Lower leg skin (tissue), 3 donors: ENCODE measurements around the gene RAB8A.

ENCODE experiments used
- POLR2A ChIP-seq, 2 donors: fragments of 450-650 bp; IDR thresholded peaks; one replicate each; pipeline ENCODE4 v1.6.1; 2016 to 2017; ENCODE audit warnings: antibody characterized with exemption in 2 of 2, mild to moderate bottlenecking in 1 of 2, moderate library complexity in 1 of 2
- TF ChIP-seq, protein P1 (sequence below), 3 donors: fragments of 450-650 bp; IDR thresholded peaks; one replicate each; pipeline ENCODE4 v1.5.1; 2016; ENCODE audit warnings: antibody characterized with exemption in 3 of 3, mild to moderate bottlenecking in 3 of 3, moderate library complexity in 2 of 3

DNA sequence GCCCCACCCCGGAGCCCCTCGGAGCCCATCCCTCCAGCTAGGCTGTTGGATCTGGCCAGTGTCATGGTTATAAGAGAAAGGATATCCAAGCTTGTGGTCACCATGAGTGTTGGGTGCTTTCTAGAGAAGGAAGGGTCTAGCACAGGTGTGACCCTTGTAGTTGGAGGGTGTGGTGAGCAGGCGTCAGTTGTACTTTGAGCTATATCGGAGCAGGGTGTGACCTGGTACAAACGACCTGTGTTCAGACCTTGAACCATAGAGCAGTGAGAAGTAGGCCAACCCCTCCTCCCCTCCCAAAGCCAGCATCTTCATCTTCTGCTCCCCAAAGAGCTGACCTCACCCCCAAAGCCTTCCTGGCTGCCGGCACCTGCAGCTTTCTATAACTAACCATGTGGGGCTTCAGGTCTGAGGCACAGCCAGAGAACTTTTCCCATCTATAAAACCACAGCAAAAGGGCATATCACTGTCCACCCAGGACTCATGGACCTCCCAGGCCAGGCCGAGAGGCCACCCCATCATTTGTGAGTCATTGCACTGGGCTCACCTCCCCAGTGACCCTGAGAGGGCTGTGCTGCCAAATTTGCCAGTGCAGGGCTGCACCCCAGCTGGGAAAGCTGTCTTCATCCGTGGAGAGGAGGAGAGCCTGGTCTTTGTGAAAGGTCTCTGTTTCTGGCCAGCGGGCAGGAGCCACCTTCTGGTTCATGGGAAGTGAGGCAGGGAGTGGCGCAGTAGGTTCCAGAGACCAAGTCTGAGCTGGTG is 14.2 kb downstream of the RAB8A start:
- TF ChIP-seq, protein P1, sequence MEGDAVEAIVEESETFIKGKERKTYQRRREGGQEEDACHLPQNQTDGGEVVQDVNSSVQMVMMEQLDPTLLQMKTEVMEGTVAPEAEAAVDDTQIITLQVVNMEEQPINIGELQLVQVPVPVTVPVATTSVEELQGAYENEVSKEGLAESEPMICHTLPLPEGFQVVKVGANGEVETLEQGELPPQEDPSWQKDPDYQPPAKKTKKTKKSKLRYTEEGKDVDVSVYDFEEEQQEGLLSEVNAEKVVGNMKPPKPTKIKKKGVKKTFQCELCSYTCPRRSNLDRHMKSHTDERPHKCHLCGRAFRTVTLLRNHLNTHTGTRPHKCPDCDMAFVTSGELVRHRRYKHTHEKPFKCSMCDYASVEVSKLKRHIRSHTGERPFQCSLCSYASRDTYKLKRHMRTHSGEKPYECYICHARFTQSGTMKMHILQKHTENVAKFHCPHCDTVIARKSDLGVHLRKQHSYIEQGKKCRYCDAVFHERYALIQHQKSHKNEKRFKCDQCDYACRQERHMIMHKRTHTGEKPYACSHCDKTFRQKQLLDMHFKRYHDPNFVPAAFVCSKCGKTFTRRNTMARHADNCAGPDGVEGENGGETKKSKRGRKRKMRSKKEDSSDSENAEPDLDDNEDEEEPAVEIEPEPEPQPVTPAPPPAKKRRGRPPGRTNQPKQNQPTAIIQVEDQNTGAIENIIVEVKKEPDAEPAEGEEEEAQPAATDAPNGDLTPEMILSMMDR (IDR thresholded peaks at IDR 0.05) = no peak
- no peak for TF ChIP-seq POLR2A (IDR thresholded peaks at IDR 0.05)
